Astrocyte of the cerebellum (primary cell): ENCODE measurements around the gene SLC17A5.
"Not testable (repeated sequence)": the region's sequence is repeated elsewhere in the genome, so short reads cannot be mapped to it uniquely, and the experiment has no call there.

Experiments
- DNase-seq: peaks from one replicate; pipeline ENCODE4 v3.0.0-alpha.2; 2011; ENCODE audit warnings: low read depth
- H3K4me3 ChIP-seq: 2 replicates; pipeline ENCODE4 v1.5.1; 2011; ENCODE audit warnings: mild to moderate bottlenecking, low read depth, low read length, moderate library complexity
- in situ Hi-C: cut with HindIII; loops from 2 replicates; pipeline ENCODE4 v1.10.0; 2017; ENCODE audit warnings: low sequenced_read_pairs
- TF ChIP-seq, protein P1 (sequence below): IDR thresholded peaks from 2 replicates; pipeline ENCODE4 v1.5.1; 2012; ENCODE audit warnings: low read length, low read depth, moderate library complexity, mild to moderate bottlenecking; ENCODE audit errors: missing control alignments

The SLC17A5 gene

DNA sequence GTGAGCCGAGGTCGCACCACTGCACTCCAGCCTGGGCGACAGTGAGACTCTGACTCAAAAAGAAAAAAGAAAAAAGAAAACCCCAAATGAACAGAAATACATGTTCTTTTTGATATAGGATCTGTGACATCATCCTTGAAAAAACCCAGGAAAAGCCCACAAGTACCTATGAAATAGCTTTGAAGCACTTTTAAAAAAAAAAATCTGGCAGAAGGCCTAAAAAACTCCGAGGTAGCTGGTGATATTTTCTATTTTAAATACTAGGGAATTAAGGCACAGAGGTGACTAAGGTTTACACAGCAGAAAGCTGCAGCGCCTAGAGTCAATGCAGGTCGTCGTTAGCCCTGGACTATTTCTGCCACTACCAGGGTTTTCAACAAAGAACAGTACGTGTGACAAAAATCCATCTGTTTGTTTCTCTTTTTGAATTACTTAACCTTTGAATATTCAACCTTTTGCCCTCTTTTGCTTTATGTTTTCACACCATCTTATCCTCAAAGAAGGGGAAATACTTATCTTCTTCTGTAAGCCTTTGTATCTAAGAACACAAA, 93.5 kb downstream of the SLC17A5 start:
- in situ Hi-C loops = no loop called here
- no peak overlapping the region for H3K4me3 ChIP-seq
- TF ChIP-seq, protein P1, sequence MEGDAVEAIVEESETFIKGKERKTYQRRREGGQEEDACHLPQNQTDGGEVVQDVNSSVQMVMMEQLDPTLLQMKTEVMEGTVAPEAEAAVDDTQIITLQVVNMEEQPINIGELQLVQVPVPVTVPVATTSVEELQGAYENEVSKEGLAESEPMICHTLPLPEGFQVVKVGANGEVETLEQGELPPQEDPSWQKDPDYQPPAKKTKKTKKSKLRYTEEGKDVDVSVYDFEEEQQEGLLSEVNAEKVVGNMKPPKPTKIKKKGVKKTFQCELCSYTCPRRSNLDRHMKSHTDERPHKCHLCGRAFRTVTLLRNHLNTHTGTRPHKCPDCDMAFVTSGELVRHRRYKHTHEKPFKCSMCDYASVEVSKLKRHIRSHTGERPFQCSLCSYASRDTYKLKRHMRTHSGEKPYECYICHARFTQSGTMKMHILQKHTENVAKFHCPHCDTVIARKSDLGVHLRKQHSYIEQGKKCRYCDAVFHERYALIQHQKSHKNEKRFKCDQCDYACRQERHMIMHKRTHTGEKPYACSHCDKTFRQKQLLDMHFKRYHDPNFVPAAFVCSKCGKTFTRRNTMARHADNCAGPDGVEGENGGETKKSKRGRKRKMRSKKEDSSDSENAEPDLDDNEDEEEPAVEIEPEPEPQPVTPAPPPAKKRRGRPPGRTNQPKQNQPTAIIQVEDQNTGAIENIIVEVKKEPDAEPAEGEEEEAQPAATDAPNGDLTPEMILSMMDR = no peak
- DNase-seq = no peak

DNA sequence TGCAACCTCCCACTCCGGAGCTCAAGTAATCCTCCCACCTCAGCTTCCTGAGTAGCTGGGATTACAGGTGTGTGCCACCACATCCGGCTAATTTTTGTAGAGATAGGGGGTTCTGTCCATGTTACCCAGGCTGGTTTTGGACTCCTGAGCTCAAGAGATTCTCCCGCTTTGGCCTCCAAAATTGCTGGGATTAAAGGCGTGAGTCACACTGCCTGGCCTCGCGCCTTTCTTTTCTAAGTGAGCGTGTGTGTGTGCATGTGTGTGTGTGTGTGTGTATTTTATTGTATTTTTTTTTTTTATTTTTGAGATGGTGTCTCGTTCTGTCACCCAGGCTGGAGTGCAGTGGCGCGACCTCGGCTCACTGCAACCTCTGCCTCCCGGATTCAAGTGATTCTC, 94.4 kb downstream of the SLC17A5 start:
- DNase-seq, H3K4me3 ChIP-seq, in situ Hi-C loops: not testable (repeated sequence)

DNA sequence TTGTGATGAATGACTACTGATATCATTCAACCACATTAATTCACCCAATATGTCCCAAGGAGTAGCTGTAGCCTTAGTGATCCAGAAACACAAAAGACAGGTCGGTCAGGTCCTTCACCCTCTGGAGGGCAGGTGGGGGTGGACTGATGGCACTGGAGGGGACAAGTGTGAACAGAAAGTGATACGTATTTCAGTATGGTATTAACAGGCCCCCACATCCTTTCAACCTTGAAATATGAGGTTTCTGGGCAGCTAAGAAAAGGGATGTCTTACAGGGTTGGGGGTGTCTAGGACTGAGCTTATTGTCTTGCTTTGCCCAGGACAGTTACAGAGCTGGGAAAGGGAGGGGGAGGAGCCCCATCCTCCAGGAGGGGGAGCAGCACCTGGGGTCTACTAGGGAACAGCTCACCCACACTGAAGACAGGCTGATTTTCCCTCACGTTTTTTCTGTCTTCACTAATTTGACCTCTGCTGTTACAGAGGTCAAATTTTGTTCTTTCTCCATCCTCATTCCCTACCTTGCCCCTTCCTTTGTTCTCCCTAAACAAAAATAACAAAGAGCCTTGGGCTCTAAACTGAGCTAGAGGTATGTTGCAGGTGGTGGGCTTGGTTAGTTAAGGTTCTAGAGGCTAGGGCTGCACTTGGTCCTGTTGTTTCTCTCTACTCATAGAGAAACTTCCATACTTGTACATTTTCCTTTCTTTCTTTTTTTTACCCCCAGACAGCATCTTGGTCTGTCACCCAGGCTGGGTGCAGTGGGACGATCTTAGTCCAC, 95.0 kb downstream of the SLC17A5 start:
- no peak overlapping the region for H3K4me3 ChIP-seq
- TF ChIP-seq, protein P1 = no peak
- no peak for DNase-seq
- in situ Hi-C loops = no loop called here

DNA sequence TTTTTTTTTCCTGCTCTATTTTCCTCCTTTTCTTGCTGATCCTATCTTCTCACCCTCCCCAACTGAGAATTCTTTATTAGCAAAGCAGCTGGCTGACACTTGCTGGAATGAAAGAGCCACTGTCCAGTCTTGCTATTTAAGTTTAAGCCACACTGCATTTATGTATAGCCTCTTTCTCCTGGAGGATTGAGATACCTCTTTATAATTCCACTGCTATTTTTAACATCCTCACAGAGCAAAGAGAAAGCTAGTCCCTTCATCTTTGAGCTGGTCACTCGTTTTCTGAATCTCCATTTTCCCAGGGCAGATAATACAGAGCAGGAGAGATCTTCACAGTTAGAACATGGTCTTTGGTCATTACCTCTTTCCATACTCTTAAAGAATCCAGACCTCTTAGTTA, 97.0 kb downstream of the SLC17A5 start:
- TF ChIP-seq, protein P1 = no peak
- DNase-seq = no peak
- H3K4me3 ChIP-seq = no peak overlapping the region
- in situ Hi-C loops = no loop called here

DNA sequence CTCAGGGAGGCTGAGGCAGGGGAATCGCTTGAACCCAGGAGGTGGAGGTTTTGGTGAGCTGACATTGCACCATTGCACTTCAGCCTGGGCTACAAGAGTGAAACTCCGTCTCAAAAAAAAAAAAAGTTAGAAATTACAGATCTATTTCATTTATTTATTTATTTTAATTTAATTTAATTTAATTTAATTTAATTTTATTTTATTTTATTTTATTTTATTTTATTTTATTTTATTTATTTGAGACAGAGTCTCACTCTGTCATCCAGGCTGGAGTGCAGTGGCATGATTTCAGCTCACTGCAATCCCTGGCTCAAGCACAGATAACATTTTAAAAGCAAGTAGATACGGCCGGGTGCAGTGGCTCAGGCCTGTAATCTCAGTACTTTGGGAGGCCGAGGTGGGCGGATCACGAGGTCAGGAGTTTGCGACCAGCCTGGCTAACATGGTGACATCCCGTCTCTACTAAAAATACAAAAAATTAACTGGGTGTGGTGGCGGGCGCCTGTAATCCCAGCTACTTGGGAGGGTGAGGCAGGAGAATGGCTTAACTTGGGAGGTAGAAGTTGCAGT, 98.3 kb downstream of the SLC17A5 start:
- DNase-seq, H3K4me3 ChIP-seq, in situ Hi-C loops: not testable (repeated sequence)

DNA sequence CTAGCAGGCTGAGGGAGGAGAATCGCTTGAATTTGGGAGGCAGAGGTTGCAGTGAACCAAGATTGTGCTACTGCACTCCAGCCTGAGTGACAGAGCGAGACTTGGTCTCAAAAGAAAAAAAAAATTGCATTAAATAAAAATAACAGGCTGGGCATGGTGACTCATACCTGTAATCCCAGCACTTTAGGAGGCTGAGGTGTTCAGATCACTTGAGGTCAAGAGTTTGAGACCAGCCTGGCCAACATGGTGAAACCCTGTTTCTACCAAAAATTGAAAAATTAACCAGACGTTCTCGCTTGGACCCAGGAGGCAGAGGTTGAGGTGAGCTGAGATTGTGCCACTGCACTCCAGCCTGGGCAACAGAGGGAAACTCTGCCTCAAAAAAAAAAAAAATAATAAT, 102.7 kb downstream of the SLC17A5 start:
- in situ Hi-C loops, DNase-seq, H3K4me3 ChIP-seq: not testable (repeated sequence)

DNA sequence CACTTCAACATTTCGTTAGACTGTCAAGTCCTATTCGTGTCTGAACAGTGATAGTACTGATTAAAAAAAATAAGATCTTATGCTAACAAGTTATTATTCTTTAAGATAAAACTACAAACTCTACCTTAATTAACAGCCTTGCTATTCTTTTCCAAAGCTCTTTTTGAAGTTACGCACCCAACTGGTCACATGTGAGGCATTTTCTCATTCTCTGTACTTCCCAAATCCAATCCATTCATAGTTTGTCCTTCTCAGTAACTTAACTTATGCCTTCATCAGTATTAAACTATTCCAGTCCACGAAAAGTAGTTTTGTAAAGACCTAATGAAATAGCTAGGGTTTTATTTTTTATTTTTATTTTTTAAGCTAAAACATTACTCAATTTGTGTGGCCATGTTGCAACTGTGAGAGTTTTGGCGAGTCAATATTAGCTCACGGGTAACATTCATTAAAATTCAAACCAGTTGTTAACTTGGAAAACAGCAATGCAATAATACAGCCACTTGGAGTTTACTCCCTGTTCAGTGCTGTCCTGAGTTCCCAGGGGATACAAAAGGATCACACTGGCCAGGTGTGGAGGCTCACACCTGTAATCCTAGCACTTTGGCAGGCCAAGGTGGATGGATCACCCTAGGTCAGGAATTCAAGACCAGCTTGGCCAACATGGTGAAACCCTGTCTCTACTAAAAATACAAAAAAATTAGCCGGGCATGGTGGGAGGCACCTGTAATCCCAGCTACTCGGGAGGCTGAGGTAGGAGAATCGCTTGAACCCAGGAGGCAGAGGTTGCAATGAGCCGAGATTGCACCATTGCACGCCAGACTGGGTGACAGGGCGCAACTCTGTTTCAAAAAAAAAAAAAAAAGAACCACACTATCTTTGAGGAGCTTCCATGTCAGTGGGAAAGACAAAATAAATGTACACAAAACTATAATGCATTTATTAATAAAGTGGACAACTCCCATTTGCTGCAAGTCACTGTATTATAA, 105.0 kb downstream of the SLC17A5 start:
- H3K4me3 ChIP-seq = no peak overlapping the region
- in situ Hi-C loops = no loop called here
- DNase-seq = no peak
- TF ChIP-seq, protein P1 = no peak
